Sigmoid colon (tissue), 3 donors: ENCODE measurements around the gene ZNF202.

Experiments
- POLR2A ChIP-seq, 2 donors: fragments of 450-650 bp; IDR thresholded peaks; one replicate each; pipeline ENCODE4 v1.6.1; 2016; ENCODE audit warnings: antibody characterized with exemption in 2 of 2, mild to moderate bottlenecking in 2 of 2, moderate library complexity in 2 of 2
- TF ChIP-seq, protein P1 (sequence below), 4 experiments: fragments of 450-650 bp in 3 of 4; fragments of 200-600 bp in 1 of 4; IDR thresholded peaks; one replicate each; pipeline ENCODE4 v1.5.1; 2016 to 2019; ENCODE audit warnings: antibody characterized with exemption in 4 of 4, mild to moderate bottlenecking in 3 of 4, moderate library complexity in 2 of 4

DNA sequence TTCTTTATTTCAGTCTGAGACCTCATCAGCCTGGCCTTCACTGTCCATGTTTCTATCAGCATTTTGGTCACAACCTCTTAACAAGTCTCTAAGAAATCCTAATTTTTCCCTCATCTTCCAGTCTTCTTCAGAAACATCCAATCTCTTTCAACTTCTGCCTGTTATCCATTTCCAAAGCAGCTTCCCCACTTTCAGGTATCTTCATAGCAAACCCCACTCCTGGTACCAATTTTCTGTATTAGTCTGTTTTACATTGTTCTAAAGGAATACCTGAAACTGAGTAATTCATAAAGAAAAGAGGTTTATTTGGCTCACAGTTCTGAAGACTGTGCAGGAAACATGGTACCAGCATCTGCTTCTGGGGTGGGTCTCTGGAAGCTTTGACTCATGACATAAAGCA, 21.0 kb upstream of the ZNF202 start:
- TF ChIP-seq POLR2A (IDR thresholded peaks at IDR 0.05) = no peak
- TF ChIP-seq, protein P1, sequence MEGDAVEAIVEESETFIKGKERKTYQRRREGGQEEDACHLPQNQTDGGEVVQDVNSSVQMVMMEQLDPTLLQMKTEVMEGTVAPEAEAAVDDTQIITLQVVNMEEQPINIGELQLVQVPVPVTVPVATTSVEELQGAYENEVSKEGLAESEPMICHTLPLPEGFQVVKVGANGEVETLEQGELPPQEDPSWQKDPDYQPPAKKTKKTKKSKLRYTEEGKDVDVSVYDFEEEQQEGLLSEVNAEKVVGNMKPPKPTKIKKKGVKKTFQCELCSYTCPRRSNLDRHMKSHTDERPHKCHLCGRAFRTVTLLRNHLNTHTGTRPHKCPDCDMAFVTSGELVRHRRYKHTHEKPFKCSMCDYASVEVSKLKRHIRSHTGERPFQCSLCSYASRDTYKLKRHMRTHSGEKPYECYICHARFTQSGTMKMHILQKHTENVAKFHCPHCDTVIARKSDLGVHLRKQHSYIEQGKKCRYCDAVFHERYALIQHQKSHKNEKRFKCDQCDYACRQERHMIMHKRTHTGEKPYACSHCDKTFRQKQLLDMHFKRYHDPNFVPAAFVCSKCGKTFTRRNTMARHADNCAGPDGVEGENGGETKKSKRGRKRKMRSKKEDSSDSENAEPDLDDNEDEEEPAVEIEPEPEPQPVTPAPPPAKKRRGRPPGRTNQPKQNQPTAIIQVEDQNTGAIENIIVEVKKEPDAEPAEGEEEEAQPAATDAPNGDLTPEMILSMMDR (IDR thresholded peaks at IDR 0.05) = no peak
